GOT3 (cell line): ENCODE data around the gene ANO6.

Source experiments
- DNase-seq: peaks from one replicate; lab custom pipeline; 2025; ENCODE audit warnings: mixed read lengths; lab: John Stamatoyannopoulos, UW

ANO6 gene

GRCh38 chr12:45406988-45407850, 191.3 kb downstream of the ANO6 start:
- DNase-seq = no peak

DNA sequence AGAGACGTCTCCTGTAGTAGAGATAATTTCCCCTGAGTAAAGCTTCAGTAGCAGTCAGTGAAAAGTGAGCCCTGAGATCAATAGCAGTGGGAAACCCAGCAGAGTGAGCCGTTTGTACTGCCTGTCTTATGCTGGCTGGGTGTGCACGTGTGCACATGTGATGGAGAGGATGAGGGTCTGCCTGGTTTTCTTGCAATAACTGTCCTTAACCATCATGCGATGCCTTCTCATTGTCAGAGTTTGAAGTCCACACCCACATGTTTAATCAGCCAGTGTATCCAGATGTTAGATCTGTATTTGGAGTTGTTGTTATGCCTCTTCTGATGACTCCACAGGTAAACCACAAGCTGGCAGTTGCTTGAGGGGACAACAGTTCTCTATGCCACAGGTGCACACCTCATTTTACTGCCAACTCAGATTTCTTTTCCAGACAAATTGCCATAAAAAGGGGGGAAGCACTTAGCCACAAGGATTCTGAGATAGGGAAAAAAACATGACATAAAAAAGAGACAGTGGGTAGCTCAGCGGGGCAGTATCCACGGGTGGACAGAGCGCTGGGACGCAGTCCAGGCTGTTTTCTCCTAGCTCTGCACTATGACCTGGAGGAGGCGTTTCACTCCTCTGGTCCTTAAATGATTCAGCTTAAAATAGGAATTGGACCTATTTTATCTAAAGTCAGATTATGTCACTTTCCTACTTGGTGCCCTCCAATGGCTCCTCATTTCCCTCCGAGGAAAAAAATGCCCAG, 192.3 kb downstream of the ANO6 start:
- no peak for DNase-seq

DNA sequence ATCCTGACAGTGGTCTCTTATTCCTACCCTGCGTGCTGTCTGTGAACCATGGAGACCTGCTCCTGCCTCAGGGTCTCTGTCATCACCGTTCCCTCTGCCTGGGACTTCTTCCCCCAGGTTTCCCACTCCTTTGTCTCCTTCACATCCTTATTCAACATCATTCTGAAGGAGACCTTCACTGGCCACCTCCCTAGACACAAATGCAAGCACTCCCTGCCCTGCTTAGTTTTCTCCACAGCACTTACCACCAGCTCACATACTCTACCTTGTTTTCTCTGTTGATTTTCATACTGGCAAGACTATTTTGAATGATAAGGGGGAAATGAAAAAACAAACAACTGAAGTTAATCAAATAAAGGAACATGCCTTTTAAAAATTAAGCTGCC, 192.8 kb downstream of the ANO6 start:
- no peak for DNase-seq

DNA sequence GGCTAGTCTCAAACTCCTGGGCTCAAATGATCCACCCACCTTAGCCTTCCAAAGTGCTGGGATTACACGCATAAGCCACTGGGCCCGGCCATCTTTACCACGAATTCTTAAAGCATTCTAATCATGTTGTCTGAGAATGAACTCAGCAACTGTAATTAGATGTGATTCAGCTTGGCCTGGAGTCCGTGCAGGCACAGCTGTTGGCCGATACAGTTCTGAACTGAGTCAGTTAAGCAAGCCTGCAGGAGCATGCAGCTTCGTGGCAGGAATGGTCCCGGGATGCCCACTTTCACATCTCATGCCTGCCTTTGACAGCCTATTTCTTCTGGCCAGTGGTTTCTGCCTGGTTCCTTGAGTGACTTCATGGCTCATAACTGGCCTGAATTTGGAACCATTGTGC, 194.1 kb downstream of the ANO6 start:
- no peak for DNase-seq

DNA sequence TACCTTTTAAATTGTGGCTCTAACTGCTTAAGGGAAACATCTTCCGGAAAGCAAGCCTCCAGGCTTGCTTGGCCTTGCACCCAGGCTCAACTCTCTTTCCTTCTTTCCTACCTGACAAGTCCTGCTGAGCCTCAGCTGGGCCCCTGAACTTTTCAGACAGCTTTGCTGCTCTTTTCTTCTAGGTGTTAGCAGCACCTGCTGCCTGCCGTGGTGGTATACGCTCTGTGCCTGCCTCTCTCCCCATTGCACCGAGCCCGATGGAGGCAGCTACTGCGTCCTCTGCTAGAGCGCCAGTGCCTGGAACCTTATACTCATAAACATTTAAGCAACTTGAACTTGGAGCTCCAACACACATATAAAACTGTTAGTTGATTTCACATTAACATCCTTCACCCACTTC, 195.7 kb downstream of the ANO6 start:
- DNase-seq = no peak

- peak; percentile 82 for DNase-seq
These were observed 199.5 kb downstream of the ANO6 start for GRCh38 chr12:45415393-45415817.

DNA sequence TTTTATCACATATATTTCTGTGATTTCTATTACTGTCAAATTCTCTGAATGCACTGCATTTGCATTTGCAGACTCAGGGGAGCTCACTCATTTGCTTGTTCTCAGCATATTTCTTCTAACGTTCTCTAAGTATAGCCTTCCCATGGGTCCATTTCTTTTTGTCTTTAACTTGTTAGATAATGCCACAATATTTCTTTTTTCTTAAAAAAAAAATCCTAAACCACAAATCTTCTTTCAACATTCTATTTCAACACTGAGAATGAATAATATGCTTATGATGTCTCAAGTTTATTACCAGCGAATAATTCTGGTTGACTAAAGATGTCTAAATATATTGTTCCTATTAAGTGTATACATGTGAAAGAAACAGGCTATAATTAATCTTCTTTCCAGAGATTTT, 200.2 kb downstream of the ANO6 start:
- no peak for DNase-seq

DNA sequence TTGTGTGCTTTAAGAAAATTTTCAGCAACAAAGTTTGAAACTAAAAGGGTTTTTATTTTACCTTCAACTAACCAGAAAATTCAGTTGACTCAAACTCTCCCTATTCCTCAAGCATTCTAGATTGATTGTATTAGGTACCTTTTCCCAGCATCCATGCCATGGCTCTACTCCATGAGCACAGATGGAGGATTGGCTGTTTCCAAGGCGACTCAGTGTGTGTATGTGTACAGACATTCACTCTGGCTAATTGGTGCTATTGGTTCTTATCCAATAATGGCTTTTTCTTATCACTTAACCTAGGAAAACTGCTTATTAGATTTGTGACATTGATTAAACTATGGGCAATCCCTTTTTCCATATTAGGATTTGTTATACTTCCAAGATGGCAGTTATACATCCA, 202.6 kb downstream of the ANO6 start:
- DNase-seq = no peak

GRCh38 chr12:45419317-45419814, 203.5 kb downstream of the ANO6 start:
- DNase-seq = no peak

DNA sequence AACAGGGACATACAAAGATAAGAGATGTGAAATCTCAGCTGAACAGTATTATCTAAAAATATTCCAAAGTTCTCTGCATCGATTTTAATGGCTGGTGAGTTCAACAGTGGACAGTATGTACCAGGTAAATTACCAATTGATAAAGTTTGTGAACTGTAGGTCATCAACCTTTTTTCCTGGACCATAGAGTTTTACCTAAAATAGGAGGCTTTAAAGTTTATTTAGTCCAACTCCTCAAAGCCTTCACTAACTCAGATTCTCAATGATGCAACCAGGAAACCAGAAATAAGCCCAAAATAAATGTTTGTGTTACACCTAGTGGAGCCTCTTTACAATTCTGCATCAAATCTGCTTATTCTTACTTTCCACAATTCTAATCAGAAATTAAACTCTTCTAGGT, 205.8 kb downstream of the ANO6 start:
- DNase-seq = no peak

- no peak for DNase-seq
These were observed 208.0 kb downstream of the ANO6 start for GRCh38 chr12:45423931-45424330.

DNA sequence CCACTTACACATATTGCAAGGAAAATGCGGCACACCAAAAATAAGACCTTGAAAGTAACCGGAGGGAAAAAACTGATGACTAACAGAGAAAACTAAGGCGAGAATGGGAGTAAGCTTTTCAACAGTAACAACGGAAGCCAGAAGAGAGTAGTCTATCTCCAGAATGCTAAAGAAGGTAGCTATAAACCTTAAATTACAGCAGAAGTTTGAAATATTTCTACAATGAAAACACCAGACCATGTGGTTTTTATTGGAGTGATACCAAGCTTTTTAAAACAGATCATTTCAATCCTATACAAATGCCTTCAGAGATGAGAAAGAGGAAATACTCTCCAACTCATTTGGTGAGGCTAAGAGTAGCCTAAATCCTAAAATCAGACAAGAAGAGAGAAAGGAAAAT, 209.5 kb downstream of the ANO6 start:
- DNase-seq = no peak

DNA sequence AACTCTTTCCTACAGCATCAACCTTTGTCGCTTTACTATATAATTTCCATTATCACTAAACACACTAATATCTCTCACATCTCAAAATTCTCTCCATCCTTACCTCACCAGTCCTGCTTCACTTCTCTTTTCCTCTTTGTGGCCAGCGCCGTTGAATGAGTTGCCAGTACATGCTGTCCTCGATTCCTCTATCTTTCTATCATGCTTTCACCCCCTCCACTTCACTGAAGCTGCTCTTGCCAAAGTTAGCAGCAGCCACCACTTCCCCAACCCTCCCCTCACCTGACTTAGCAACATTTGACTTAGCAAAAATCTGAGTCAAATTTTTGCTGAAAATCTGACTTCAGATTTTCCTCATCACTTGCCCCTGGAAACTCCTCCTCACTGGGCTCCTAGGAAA, 210.4 kb downstream of the ANO6 start:
- no peak for DNase-seq

DNA sequence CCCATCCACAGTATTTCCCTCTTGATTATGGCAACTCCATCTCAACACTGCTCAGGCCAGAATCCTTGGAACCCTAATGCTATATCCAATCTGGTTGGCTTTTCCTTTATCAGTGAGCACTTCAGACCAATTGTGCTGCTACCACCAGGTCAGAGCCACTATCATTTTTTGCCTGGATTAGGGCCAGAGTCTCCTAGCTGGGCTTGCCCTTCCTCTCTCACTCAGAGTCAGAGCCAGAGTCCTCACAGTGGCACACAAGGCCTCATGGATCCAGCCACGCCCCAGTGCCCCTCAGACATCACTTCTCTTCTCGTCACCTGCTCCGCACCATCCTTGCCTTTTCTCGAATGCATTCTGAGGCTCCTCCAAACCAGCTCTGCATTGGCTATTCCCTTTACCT, 211.1 kb downstream of the ANO6 start:
- DNase-seq = no peak

GRCh38 chr12:45429831-45430230, 213.9 kb downstream of the ANO6 start:
- no peak for DNase-seq

DNA sequence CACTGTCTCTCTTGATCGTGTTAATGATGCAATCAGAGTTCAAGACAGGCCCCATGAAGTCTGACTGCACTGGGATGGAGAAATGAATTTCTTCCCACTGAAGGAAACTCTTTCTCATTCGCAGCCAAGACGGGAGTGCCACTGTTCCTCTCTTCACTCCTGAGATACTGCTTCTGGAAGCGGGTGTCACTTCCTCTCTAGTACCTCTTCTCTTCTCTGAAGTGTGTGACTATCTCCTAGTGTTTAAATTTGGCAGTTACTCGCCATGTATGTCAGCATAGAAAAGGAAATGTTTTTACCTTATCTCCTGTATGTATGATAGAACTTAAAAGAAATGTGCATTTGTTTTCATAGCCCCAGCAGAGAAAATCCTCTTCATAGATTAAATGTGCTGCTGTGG, 215.2 kb downstream of the ANO6 start:
- DNase-seq = no peak

GRCh38 chr12:45432710-45433109, 216.8 kb downstream of the ANO6 start:
- no peak for DNase-seq

GRCh38 chr12:45433441-45433868, 217.6 kb downstream of the ANO6 start:
- no peak for DNase-seq

DNA sequence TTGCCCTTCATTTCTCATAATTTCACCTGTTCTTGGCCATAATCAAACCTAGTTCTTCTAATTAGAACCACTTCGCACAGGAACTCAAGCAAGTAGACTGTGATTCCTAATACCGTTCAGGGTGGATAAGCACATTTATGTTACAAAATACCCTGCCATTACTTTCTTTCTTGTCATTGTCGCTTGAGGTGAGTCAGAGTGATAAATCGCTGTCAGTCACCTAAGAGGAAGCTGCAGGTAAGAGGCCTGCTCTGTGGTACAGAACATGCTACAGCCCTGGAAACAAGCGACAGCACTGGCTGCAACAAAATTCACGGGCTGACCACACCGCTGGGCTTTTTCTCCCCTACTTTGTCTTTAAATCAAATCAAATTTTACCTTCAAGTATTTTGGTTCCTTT, 218.2 kb downstream of the ANO6 start:
- DNase-seq = no peak

DNA sequence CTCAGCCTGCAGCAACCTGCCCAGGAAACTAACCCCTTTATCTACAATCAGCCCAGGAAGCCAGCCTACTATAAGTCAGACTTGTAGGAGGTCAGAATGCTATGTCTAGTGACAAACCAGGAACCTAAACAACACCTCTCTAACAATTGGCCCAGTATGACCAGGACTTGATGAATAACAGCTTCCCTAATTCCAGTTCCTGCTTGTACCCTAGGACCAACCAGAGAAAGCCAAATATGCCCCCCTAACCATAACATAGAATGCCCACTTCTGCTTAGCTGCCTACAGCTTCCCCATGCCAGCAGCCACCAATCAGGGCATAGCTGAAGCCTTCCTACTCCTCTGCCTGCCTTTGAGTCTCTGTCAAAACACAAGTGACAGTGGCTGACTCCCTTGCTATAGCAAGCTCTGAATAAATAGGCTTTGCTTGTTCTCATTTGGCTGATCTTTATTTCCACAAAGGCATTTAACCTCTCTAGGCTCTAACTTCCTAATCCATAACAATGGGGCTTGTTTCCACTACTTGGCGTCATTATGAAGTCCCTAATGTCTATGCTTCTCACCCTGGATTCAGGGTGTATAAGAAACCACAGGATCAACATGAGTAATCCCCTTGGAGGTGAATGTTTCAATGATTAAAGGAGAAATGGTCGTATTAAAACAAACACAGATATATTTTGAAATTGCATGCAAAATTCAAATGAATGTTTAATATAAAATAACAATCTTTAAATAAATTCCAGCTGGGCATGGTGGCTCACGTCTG, 220.2 kb downstream of the ANO6 start:
- no peak for DNase-seq

DNA sequence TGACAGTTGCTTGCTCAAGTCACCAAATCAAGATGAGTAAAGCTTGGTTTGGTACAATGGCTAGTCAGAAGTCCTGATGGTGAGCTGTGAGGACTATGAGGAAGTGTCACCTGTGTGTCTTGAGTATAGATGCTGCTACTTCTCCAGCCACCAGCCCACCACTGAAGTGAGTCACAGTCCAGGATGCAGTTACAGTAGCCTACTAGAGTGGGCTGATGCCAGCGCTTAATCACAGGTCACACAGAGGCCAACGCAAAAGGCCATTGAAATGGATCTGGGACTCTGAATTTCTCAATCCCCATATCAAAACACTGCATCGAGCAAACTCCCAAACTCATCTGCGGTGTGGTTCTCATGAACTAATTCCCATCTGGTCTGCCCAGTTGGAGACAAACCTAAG, 223.1 kb downstream of the ANO6 start:
- DNase-seq = no peak

DNA sequence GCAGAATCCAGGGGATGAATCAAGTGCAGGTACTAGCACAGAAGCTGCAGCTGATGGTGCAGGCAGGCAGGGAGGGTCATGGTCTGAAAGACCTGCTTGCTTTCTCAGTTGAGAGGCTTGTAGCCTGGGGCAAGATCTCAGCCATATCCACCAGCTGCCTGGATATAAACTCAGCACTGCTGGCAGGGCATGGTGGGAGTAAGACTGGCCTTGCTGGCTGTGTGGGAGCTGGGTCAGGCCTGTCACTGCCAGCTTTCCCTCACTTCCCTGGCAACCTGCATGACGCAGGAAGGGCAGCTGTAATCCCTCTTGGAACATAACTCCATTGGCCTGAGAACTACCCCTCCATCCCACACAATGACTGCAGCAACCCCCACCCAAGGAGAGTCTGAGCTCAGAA, 230.1 kb downstream of the ANO6 start:
- no peak for DNase-seq
